GM23338 (cell line): ENCODE data around the gene HTR7. TPM values are rescaled to one million over a fixed set of nuclear protein-coding genes. Genes with fewer than 3 reads are reported as not detected.
"Not testable (repeated sequence)": the region's sequence is repeated elsewhere in the genome, so short reads cannot be mapped to it uniquely, and the experiment has no call there.

Experiments
- ATAC-seq: fragments of 200-7000 bp; cut with Tn5 transposase; 3 replicates; pipeline ENCODE4 v1.9.1; 2020
- DNase-seq: peaks from one replicate; pipeline ENCODE4 v3.0.0-alpha.2; 2015; ENCODE audit warnings: low spot score
- H2AFZ ChIP-seq: fragments of 200-600 bp; sonication (generic); 2 replicates; pipeline ENCODE4 v1.8.0; 2016; ENCODE audit warnings: antibody characterized with exemption, mild to moderate bottlenecking, moderate library complexity
- H3F3A ChIP-seq: fragments of 200-600 bp; sonication (generic); replicated peaks from 2 replicates; pipeline ENCODE4 v1.8.0; 2017; ENCODE audit warnings: antibody characterized with exemption, mixed run types, low read depth
- H3K27ac ChIP-seq: fragments of 200-600 bp; sonication (generic); 2 replicates; pipeline ENCODE4 v1.6.1; 2016; ENCODE audit warnings: low read depth
- H3K27me3 ChIP-seq: fragments of 200-600 bp; sonication (generic); 2 replicates; pipeline ENCODE4 v1.8.0; 2016; ENCODE audit warnings: mild to moderate bottlenecking, mixed run types, moderate library complexity; ENCODE audit not compliant: insufficient read depth
- H3K36me3 ChIP-seq: fragments of 200-600 bp; sonication (generic); 2 replicates; pipeline ENCODE4 v1.8.0; 2016; ENCODE audit warnings: mild to moderate bottlenecking; ENCODE audit not compliant: insufficient read depth
- H3K4me1 ChIP-seq: fragments of 200-600 bp; sonication (generic); 2 replicates; pipeline ENCODE4 v1.8.0; 2016; ENCODE audit warnings: mild to moderate bottlenecking, moderate library complexity; ENCODE audit not compliant: insufficient read depth
- H3K4me2 ChIP-seq: fragments of 200-600 bp; sonication (generic); 2 replicates; pipeline ENCODE4 v1.7.1; 2017; ENCODE audit warnings: mixed run types
- H3K4me3 ChIP-seq: fragments of 200-600 bp; sonication (generic); 2 replicates; pipeline ENCODE4 v1.6.1; 2016; ENCODE audit warnings: mixed run types
- H3K79me2 ChIP-seq: fragments of 200-600 bp; sonication (generic); replicated peaks from 2 replicates; pipeline ENCODE4 v1.8.0; 2017; ENCODE audit warnings: mild to moderate bottlenecking; ENCODE audit not compliant: insufficient read depth
- H3K9me2 ChIP-seq: fragments of 200-600 bp; sonication (generic); 2 replicates; pipeline ENCODE4 v1.8.0; 2017; ENCODE audit not compliant: insufficient read depth
- H4K20me1 ChIP-seq: fragments of 200-600 bp; sonication (generic); replicated peaks from 2 replicates; pipeline ENCODE4 v1.8.0; 2017; ENCODE audit warnings: mild to moderate bottlenecking; ENCODE audit not compliant: insufficient read depth
- H3K27ac Mint-ChIP-seq: 2 replicates; pipeline ENCODE4 v1.8.0; 2020; ENCODE audit warnings: inconsistent platforms, mild to moderate bottlenecking, moderate library complexity, mixed read lengths
- H3K27me3 Mint-ChIP-seq: 3 replicates; pipeline ENCODE4 v1.8.0; 2022; ENCODE audit warnings: low read depth, mild to moderate bottlenecking, moderate library complexity, mixed read lengths, inconsistent platforms; ENCODE audit not compliant: insufficient read depth, poor library complexity
- H3K36me3 Mint-ChIP-seq: 3 replicates; pipeline ENCODE4 v1.8.0; 2021; ENCODE audit warnings: low read depth, mild to moderate bottlenecking, inconsistent platforms, moderate library complexity, mixed read lengths
- H3K4me1 Mint-ChIP-seq: 3 replicates; pipeline ENCODE4 v1.8.0; 2020; ENCODE audit warnings: mild to moderate bottlenecking, inconsistent platforms, mixed read lengths
- H3K4me3 Mint-ChIP-seq: 3 replicates; pipeline ENCODE4 v1.8.0; 2021; ENCODE audit warnings: moderate library complexity, mild to moderate bottlenecking, inconsistent platforms, mixed read lengths
- H3K9me3 Mint-ChIP-seq: 3 replicates; pipeline ENCODE4 v1.8.0; 2020; ENCODE audit warnings: moderate library complexity, mild to moderate bottlenecking, inconsistent platforms, mixed read lengths
- CTCF ChIP-seq, 2 experiments: fragments of 200-600 bp in 1 of 2; sonication (generic) in 1 of 2; conservative IDR thresholded peaks; 2 replicates each; pipeline versions ENCODE4 v1.5.1 to v1.6.1; 2016 to 2017; ENCODE audit warnings: antibody characterized with exemption in 2 of 2, low read depth in 2 of 2, mild to moderate bottlenecking in 2 of 2, moderate library complexity in 1 of 2
- ETS1 ChIP-seq: IDR thresholded peaks from 2 replicates; pipeline ENCODE4 v1.6.1; 2016; ENCODE audit warnings: antibody characterized with exemption
- EZH2 ChIP-seq: fragments of 200-600 bp; sonication (generic); IDR thresholded peaks from one replicate; pipeline ENCODE4 v1.8.0; 2017; ENCODE audit warnings: antibody characterized with exemption, mild to moderate bottlenecking, low read depth; ENCODE audit not compliant: unreplicated experiment
- EZH2phosphoT487 ChIP-seq: fragments of 200-600 bp; sonication (generic); IDR thresholded peaks from one replicate; pipeline ENCODE4 v1.8.1; 2018; ENCODE audit warnings: antibody characterized with exemption; ENCODE audit not compliant: unreplicated experiment
- JUNB ChIP-seq: IDR thresholded peaks from one replicate; pipeline ENCODE4 v1.6.1; 2016; ENCODE audit warnings: antibody characterized with exemption; ENCODE audit not compliant: unreplicated experiment
- NANOG ChIP-seq: IDR thresholded peaks from 2 replicates; pipeline ENCODE4 v1.6.1; 2016; ENCODE audit warnings: antibody characterized with exemption, borderline replicate concordance
- POLR2AphosphoS5 ChIP-seq: IDR thresholded peaks from 2 replicates; pipeline ENCODE4 v1.6.1; 2016; ENCODE audit warnings: antibody characterized with exemption, low read depth
- REST ChIP-seq: IDR thresholded peaks from one replicate; pipeline ENCODE4 v1.6.1; 2018; ENCODE audit warnings: antibody characterized with exemption; ENCODE audit not compliant: unreplicated experiment
- STAT1 ChIP-seq: IDR thresholded peaks from one replicate; pipeline ENCODE4 v1.6.1; 2016; ENCODE audit warnings: antibody characterized with exemption; ENCODE audit not compliant: unreplicated experiment
- ZNF114 ChIP-seq: fragments of 250-450 bp; sonication (Bioruptor Pico); IDR thresholded peaks from 2 replicates; pipeline ENCODE4 v1.5.0; 2020; ENCODE audit warnings: mild to moderate bottlenecking, moderate library complexity
- polyA plus RNA-seq: library from polyadenylated mRNA; unstranded; fragments of >200 nt; fragmentation: Nextera tagmentation; extraction: Ambion mirVana; gene quantifications from 2 replicates; pipeline ENCODE4 v1.2.1, GENCODE V29; 2016
- total RNA-seq: library from RNA; depleted of rRNA; stranded (reverse); fragments of >200 nt; shearing (Covaris generic); gene quantifications from 2 replicates; pipeline ENCODE4 v1.2.3, GENCODE V29; 2014

HTR7 gene
- total and polyA plus RNA-seq, 2 experiments from 2014 or later = 7.0 to 42.2 TPM

GRCh38 chr10:90884431-90884830 is 26.6 kb upstream of the HTR7 start (continued):
- TF ChIP-seq STAT1 = no peak

- TF ChIP-seq CTCF (conservative IDR thresholded peaks at IDR 0.05; ENCODE audit: low read depth in 2 of 2) = peak in 1 of 2 experiments; percentile 76; a peak in 3 of 4 replicates
- not testable (repeated sequence) for H3K9me2 ChIP-seq, H3K4me1 ChIP-seq, H3K79me2 ChIP-seq, H3K27me3 ChIP-seq, H3K4me1 Mint-ChIP-seq, H3K27ac ChIP-seq, H3K4me3 ChIP-seq, ATAC-seq, H3K27me3 Mint-ChIP-seq, H3K9me3 Mint-ChIP-seq, H4K20me1 ChIP-seq, H2AFZ ChIP-seq, H3K4me2 ChIP-seq, H3K27ac Mint-ChIP-seq, H3K4me3 Mint-ChIP-seq, H3F3A ChIP-seq
- H3K36me3 ChIP-seq = peaks cover 24% of the 10 kb centered on the region
- peak; percentile 45 for DNase-seq
- H3K36me3 Mint-ChIP-seq = peaks cover 57% of the 10 kb centered on the region
Observed at GRCh38 chr10:90880059-90880719, 22.4 kb upstream of the HTR7 start.

- TF ChIP-seq JUNB (no peak), POLR2AphosphoS5 (no peak), NANOG (no peak), ZNF114 (no peak), ETS1 (no peak), EZH2phosphoT487 (no peak), STAT1 (no peak), EZH2 (no peak), CTCF (conservative IDR thresholded peaks at IDR 0.05; ENCODE audit: low read depth in 2 of 2) (no peak), REST (no peak)
- no peaks in the 10 kb centered on the region for H3K4me1 Mint-ChIP-seq
- H3K36me3 ChIP-seq = peaks cover 18% of the 10 kb centered on the region
- H3K4me1 ChIP-seq = no peaks in the 10 kb centered on the region
- H3K9me2 ChIP-seq = no peaks in the 10 kb centered on the region
- no peaks in the 10 kb centered on the region for H3K27me3 ChIP-seq
- H3K79me2 ChIP-seq = peaks cover 13% of the 10 kb centered on the region
- H2AFZ ChIP-seq = no peak overlapping the region
- H3K36me3 Mint-ChIP-seq = peaks cover 54% of the 10 kb centered on the region
- H3K4me2 ChIP-seq = no peak overlapping the region
- H3K27ac ChIP-seq = no peak overlapping the region
- H3K9me3 Mint-ChIP-seq = no peaks in the 10 kb centered on the region
- no peaks in the 10 kb centered on the region for H3K27me3 Mint-ChIP-seq
- H4K20me1 ChIP-seq = peaks cover 7% of the 10 kb centered on the region
- H3F3A ChIP-seq = no peaks in the 10 kb centered on the region
- ATAC-seq (no peak), DNase-seq (no peak)
- H3K4me3 Mint-ChIP-seq = no peak overlapping the region
- no peak overlapping the region for H3K4me3 ChIP-seq
- H3K27ac Mint-ChIP-seq = no peak overlapping the region
Observed at GRCh38 chr10:90879062-90879461, 21.2 kb upstream of the HTR7 start.
